GM21447 (cell line): Measurements from ENCODE around the gene SULT4A1.

Experiments
- ATAC-seq: cut with Tn5 transposase; IDR thresholded peaks from one replicate; pipeline ENCODE4 v1.9.1; 2021; ENCODE audit not compliant: unreplicated experiment

SULT4A1 gene

DNA sequence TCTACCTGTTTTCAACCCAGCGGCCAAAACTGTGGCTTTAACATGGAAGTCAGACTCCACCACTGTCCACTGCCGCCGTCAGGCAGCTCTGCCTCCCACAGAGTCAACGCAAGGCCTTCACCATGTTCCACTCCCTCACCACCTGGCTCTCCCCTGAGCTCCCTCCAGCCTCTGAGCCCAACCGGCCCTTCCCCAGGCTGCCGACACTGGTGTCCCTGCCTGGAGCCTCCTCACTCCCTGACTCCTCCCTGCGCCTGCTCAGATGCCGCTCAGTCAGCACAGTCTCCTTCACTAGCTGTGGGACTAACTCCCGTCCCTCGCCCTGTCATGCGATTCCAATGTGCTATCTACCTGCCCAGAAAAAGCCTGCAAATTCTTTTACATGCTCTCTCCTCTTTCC lies 16.3 kb downstream of the SULT4A1 start:
- no peak for ATAC-seq

DNA sequence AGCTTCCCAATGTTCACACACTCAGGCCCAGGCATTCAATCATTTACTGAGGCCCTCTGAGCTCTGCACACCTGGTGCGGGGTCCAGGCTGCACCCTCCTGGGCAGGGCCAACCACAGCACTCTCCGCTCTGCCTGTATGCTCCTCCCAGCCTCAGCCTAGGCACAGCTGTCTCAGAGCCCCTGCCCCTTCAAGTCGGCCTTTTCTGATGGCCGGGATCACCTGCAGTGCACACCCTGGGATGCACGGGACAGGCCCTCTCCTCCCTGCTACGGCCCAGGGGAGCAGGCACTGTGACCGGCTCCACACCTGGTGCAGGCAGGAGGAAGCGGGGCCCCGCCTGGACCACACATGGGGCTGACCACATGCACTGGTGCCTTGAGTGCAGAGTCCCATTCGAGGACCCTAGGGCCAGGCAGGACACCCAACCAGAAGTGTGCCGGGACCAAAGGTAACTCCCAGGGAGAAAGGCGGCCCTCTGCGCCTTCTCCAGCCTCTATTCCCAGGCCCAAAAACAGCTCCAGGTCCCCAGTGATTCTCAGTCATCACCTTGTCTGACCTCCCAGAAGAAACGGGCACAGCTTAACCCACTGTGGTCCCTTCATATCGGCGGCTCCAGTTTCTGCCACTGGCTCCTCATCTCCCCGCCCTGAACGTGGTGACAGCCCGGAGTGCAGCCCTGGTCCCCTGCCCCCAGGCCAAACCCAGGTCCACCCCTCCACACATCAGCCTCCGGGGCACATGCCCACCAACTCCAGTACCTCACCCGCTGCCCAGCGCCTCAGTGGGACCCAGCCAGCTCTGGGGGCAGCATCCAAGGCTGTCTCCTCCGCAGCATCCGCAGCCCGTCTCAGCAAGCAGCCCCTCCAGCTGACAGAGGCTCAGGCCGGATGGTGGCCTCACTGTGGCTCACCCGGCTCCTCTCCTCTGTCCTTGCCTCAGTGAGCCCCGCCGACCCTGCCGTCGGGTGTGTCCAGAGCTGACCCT lies 17.5 kb downstream of the SULT4A1 start:
- ATAC-seq, result no peak

DNA sequence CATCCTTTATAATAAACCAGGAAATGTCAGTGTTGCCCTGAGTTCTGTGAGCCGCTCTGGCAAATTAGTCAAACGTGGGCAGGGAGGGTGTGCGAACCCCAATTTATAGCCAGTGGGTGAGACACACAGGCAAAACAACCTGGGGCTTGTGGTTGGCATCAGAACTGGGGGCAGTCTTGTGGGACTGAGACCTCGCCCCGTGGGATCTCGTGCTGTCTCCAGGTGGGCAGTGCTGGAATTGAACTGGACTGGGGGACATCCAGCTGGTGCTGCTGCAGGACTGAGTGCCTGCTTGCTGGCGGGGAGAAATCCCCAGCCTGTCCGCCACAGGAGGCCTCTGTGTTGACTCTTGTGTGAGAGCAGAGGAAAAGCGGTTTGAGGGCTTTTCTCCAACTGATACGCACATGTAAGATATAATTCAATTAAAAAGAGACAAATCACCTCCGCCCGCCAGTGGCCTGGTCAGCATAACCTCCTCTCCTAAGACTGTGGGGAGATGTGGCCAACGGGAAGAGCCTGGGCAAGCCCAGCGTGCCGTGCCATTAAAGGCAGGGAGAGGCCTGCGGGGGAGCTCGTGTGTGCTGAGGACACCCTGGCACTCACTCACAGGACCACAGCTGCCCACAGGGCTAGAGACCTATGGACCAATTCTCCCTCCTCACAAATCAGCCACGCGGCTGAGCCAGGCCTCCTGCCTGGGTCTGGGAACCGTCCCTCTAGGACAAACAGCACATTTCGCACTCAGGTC lies 18.4 kb downstream of the SULT4A1 start:
- no peak for ATAC-seq

DNA sequence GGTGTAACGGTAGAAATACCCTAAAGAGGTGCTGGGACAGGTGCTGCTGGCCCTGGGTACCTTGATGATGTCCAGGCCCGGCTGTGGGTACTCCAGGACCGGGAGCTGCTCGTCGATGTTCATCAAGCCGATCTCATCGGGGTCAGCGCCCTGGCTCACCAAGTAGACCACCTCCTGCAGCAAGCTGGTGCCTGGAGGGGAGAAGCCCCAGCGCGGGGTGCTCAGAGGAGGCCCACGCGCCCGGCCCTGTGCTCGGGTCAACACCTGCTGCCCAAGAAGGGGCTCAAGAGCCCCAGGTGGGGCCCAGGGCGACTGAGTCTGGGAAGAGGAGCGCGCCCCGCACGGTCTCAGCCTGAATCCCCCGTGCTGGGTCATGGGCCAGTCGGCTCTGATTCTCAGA lies 20.6 kb downstream of the SULT4A1 start:
- no peak for ATAC-seq

DNA sequence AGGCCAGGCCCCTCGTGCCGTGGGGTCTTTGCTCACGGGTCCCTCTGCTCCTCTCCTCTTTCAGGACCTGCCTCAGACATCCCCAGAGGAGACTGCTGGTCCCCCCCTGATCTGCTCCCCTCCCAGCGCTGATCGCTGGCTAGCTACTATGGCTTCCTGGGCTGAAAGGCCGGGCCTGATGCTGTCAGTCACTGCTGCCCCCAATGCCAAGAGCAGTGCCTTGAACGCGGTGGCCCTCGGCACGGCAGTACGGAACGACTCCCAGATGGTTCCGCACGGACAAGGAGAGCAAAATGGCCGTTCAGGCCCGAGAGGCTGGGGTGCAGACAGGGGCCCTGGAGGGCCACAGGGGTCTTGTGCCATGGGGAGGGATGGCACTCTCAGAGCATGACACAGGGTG lies 21.5 kb downstream of the SULT4A1 start:
- no peak for ATAC-seq

DNA sequence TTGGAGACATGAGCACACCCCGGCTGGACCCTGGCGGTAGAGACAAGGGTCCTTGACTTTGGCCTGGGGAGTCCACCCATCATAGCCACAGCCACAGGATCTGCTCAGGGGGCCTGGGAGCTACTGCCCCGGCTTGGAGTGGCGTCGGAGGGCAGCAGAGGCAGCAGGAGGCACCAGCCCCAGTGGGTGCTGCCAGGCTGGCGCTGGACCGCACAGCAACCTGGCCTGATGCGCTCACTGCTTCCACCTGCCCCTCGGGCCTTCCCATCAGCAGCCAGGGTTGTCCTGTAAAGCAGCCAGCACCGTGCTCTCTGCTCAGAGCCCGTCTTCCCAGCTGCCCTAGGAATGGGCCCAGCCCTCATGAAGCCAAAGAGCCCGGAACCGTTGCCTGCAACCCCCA lies 21.9 kb downstream of the SULT4A1 start:
- ATAC-seq, result no peak

DNA sequence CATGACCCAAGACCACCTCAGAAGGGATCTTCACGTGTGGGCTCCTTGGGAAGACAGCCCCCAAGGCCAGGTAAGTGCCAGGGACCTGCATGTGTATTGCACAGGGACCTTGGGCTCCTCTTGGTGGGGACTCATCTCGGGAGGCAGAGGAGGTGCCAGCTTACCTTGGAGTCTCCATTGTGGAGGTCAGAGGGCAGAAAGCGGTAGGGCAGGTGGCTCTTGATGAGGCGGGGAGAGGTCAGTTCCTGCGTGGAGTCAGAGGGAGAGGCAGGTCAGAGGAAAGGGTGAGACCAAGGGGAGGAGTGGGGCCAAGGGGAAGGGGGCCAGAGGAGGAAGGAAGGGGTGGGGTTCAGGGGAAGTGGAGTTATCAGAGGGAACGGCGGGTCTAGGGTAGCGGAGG lies 22.5 kb downstream of the SULT4A1 start:
- no peak for ATAC-seq

DNA sequence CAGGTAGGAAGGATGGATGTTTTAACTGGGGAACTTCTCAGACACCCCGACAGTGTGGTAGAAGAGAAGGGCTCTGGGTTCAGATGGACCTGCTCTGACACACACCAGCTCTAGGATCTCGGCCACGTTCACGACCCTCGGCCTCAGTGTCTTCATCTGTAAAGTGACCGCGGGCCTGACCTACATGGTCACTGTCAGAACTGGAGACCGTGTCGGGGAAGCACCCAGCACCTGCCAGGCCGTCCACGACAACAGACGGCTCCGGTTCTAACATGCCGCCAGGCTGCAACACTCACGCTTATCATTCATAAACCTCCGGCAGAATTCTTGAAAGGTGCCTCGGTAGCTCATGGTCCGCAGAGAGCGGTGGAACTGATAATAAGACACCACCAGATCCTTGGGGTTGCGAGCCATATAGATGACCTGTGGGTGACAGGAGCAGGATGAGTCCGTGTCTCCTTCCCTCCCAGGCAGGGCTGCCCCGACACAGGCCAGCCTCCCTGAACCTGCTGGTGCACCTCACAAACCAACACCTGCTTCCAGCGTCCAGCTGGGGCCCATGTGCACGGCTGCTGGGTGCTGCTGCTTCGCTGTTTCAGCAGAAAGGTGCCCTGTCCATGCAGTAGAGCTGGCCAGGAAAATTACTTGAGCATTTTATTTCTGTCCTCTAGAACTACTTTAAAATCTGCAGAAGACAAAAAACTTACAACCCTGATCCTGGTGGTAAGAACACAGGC lies 23.6 kb downstream of the SULT4A1 start:
- no peak for ATAC-seq

DNA sequence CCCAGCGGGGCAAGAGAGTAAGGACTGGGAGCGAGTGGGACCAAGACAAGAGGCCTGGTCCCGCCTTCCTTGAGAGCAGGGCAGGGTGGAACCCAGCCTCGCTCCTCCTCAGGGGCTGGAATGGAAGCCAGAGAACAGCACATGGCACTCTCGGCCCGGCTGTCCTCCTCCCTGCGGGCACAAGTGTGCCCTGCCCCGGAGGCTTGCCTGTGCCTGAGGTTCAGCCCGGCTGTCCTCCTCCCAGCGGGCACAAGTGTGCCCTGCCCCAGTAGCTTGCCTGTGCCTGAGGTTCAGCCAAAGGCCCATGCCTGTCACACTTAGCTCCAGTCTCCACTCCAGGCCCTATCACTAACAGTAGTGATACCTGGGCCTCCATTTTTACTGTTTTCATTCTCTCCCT lies 24.2 kb downstream of the SULT4A1 start:
- no peak for ATAC-seq

DNA sequence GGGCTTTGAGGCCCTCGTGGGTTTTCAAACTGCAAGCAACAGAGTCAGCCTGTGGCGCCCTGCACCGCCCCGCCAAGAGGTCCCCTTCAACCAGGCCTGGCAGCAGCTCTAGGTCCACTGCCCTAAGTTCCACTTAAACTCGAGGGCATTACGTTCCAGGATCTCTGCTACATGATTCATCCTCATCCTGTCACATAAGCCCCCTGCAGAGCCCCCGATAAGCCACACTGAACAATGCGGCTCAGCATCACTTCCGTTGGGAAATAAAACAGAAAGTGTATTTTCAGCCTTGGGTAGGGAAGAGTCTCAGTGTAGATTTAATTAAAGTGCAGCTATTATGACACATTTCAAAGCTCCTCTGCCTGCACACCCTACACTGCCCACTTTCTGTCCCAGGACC lies 24.6 kb downstream of the SULT4A1 start:
- no peak for ATAC-seq

DNA sequence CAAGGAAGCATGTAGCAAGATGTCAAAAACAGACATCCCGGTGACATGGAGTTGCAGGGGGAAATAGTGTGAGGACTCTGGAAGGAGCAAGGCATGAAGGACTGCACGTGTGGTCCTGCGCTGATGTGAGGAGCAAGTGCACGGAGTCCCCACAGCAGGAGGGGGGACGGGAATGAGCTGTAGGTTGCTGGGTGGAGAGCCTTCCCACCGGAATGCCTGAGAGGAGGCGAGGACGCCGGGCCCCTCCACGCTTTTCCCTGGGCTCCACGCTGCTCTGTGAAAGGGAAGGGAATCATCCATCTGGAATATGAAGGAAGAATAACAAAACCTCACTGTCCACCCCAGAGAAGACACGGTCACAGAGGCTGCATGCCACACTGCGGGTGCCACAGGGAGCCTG lies 26.6 kb downstream of the SULT4A1 start:
- ATAC-seq, result no peak

DNA sequence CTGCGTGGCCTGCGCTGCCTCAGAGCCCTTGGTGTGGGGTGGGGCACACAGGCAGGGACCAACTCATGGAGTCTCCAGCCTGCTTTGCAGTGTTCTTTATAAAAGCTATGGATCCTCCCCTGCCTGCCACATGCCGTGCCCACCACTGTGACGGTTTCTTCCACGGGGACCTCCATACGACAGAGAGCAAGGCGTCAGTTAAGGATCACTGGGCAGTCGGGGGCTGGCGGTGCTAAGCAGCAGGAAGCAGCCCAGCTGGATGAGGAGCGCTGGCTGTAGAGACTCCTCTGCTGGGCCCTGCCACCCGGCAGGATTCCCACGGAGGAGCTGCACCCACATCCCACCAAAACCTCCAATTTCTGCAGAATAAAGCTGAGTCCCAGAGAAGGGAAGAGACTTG lies 27.1 kb downstream of the SULT4A1 start:
- no peak for ATAC-seq

DNA sequence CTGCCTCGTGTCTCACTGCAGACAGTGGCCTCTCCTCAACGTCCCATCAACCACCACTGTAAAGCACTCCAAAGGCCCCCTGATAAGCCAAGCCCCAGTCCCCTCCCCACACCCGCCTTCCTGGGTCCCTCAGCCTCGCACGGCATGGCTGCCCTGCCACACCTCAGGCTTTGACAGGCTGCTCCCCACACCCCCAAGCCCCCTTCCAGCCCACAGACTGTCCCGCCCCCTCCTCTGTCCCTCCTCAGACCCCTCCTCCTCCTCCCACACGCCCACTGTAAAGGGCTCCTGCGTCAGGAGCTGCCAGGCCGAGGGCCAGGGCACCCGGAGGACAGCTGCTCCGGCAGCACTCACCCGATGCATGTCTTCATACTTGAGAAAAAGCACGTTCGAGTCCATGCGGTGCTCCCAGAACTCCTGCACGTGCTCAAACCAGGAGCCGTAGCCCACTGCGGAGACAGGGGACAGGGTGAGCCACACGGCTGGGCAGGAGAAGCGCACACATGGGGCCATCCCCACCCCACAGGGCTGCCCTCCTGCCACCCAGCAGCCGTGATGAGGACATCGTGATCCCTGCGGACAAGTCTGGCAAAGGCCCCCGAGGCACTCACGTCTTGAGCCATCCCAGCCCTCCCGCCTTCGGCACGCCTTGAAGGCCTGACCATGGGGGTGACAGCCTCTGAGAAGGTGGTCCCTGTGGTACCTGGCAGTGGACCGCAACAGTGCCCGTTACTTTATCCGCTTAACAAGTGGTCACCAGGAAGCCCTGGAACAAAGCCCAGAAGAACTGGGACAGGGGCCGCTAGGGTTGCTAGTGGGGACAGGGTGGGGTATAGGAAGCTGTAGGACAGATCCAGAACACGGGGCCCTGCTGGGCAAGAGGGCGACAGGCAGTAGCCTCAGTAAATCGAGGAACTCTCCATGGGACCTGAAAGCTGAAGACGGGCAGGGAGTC lies 28.8 kb downstream of the SULT4A1 start:
- ATAC-seq, result no peak

DNA sequence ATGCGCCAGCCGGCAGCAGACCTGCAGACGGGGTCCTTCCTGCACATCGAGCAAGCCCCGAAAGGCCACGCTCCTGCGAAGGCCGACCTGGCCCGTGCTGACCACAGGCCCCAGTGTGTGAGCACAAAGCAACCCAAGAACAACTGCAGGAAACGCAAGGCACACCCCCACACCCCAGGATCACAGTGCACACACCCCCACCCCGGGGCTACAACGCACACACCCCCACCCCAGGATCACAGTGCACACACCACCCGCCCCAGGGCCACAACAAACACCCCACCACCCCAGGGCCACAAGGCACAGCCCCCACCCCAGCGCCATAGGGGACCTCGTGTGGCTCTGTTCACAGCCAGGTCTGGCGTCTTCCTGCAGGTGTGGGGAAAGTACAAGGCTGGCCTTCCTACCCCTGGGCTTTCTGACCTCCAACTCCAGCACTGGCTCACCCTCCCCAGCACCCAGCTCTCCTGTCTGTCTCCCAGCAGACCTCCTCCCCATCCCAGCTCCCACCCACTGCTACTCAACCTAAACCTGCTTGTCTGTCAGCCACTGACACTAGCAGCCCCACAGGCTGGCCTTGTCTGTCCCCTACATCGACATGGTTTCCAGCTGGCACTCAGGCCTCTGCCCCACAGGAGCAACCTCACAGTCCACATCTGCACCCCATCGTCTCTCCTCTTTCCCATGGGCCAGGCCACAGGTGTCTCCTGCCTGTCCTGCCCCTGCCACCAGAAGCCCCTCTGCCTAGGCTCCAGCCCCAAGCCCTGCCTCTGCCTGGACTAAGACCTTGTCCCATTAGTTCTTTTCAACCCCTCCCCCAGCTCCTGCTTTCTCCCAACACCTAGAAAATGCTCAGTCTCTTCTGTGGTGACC lies 29.7 kb downstream of the SULT4A1 start:
- ATAC-seq, result no peak

DNA sequence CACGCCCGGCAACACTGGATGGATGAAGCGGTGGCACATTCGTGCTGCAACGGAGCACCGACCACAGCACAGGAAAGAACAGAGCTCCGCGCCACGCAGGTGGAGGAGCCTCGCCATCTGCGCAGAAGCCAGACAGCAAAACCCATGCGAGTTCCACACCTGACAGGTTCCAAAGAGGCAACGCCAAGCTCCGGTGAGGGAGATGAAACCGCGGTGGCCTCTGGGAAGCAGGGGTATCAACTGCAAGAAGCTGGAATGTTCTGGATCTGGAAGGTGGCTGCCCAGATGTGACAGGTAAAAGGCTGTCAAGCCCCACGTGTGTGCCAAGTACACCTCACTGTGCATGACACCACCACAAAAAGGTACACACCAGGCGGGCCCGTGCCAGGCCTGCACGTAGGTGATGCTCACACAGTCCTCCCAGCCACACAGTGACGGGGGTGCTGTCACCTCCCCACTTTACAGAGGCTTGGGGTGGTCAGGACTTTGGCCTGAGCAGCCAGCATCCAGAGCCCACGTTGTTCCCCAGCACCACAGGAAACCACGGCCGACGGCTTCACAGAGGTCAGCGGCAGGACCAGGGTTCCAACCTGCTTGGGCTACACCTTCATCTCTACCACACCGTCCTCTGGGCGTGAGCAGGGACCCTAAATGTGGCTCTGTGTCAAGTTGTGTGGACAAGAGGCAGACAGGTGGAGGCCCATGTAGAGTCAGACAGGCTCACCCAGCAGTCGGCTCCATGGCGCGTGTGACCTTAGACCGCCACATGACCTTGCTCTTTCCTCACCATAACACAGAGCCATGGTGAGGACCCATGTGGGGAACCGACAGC lies 30.5 kb downstream of the SULT4A1 start:
- no peak for ATAC-seq

DNA sequence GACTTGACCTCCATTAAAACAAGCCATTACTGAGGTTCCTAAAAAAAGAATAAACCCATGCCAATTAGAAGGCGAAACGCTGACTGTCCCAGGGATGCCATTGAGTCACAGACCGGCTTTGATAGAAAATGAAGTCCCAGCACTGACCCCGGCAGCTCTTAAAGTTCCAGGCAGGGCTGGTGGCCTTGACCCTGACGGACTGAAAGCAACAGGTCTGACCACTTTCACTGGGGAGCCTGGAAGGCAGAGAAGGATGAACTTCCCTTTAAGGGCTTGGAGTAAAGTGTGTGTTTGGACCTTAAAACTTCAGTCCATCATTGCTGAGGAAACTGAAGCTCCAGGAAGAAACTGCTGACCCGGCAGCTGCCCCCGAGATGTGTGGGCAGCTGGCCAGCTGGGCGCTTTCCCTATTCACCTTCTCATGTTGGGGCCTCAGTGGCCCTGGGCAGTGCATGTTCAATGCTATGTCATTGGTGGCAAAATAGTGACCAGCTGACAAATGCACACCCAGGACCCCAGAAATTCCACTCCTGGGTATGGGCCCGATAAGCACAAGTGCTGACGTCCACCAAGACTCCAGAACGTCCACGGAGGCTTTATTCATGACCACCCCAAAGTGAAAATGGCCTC lies 31.3 kb downstream of the SULT4A1 start:
- ATAC-seq, result no peak

DNA sequence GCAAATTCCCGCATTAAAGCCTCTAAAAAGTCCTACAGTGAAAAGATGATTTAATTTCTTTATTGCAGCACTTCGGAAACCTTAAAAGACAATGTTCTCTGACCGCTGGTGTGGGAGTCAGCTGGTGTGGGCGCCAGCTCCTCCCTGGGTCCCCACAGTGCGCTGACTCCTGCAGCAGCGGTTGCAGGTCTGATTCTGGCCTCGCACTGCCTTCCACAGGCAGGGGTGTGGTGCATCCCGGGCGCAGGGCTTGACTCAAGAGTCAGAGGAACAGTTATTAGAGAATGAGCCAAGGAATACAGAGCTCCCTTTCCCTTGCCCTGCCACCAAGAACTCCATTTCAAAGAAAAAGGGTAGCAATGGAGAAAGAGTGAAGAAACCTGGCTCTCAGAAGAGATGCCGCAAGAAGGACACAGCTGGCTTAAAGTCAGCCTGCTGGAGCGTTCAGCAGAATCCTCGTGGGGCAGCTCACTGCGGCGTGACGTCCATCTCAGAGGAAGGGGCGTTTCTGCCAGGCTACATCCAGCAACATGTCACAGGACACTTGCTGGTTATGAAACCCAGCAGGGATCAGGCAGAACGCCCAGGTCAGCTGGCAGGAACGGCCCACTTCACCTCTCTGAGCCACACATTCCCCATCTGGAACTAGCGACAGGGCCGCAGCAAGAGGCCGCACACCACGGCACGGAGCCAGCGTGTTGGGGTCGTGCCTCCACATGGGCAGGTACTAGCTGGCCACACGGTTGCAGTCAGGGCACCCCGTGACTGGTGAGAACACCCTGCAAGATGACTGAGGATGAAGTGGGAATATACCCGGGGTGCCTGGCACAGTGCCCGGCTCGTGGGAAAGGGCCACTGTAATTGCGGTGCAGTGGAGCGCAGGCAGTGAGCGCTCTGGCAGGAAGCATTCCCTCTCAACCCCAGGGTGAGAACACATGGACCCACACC lies 32.1 kb downstream of the SULT4A1 start:
- ATAC-seq, result no peak
